Breast epithelium (tissue), 4 donors: ENCODE results near the gene MRPL55. TPM values are rescaled to one million over a fixed set of nuclear protein-coding genes. Genes with fewer than 3 reads are reported as not detected.
A peak's percentile ranks its signal among the peaks of the same experiment; 100 is the strongest.

Source experiments
- DNase-seq, 2 donors: peaks; one replicate each; pipeline ENCODE4 v3.0.0-alpha.2; 2019; ENCODE audit warnings: low spot score in 2 of 2
- H3K27ac ChIP-seq, 2 donors: fragments of 200-600 bp; sonication (generic) in 1 of 2; one replicate each; pipeline ENCODE4 v1.5.1; 2016 to 2019; ENCODE audit warnings: mild to moderate bottlenecking in 1 of 2
- H3K27me3 ChIP-seq, 2 donors: fragments of 200-600 bp; sonication (generic) in 1 of 2; one replicate each; pipeline versions ENCODE4 v1.5.1 to v1.6.0; 2017 to 2019; ENCODE audit warnings: control low read depth in 1 of 2, mild to moderate bottlenecking in 1 of 2
- H3K36me3 ChIP-seq: fragments of 200-600 bp; one replicate; pipeline ENCODE4 v1.5.1; 2019
- H3K4me1 ChIP-seq, 2 donors: fragments of 200-600 bp; sonication (generic); one replicate each; pipeline ENCODE4 v1.5.1; 2016 to 2019; ENCODE audit warnings: control low read depth in 1 of 2
- H3K4me3 ChIP-seq, 3 donors: fragments of 200-600 bp; sonication (generic); 1 replicate in 2 of 3; 2 replicates in 1 of 3; pipeline ENCODE4 v1.5.1; 2016 to 2019; ENCODE audit warnings: mild to moderate bottlenecking in 3 of 3, moderate library complexity in 2 of 3
- H3K9me3 ChIP-seq, 2 donors: fragments of 200-600 bp; sonication (generic) in 1 of 2; one replicate each; pipeline ENCODE4 v1.5.1; 2016 to 2019; ENCODE audit warnings: control low read depth in 1 of 2
- CTCF ChIP-seq, 3 donors: fragments of 450-650 bp; IDR thresholded peaks; one replicate each; pipeline ENCODE4 v1.5.1; 2016 to 2017; ENCODE audit warnings: antibody characterized with exemption in 3 of 3, mild to moderate bottlenecking in 3 of 3, moderate library complexity in 3 of 3
- POLR2A ChIP-seq: fragments of 450-650 bp; IDR thresholded peaks from one replicate; pipeline ENCODE4 v1.6.1; 2016; ENCODE audit warnings: antibody characterized with exemption, mild to moderate bottlenecking, moderate library complexity
- POLR2AphosphoS5 ChIP-seq, 3 donors: sonication (generic); formaldehyde crosslinking; IDR thresholded peaks; one replicate each; pipeline ENCODE4 v1.6.1; 2017; ENCODE audit warnings: antibody characterized with exemption in 3 of 3
- intact Hi-C: fragments of 100-400 bp; cut with DNase I; formaldehyde crosslinking; loops from one replicate; pipeline ENCODE4 v1.15.1; 2023; ENCODE audit warnings: low total_unique reads
- total RNA-seq, 3 donors: library from RNA; depleted of rRNA; stranded (reverse); fragments of >200 nt; gene quantifications; one replicate each; pipeline ENCODE4 v1.1.0, GENCODE V29; 2016

The MRPL55 gene
- total RNA-seq, 3 donors from 2014 or later = 76.4 to 108 (median 102) TPM

- H3K27me3 ChIP-seq = no peaks in the 10 kb centered on the region
- intact Hi-C loops = no loop called here
- no peaks in the 10 kb centered on the region for H3K9me3 ChIP-seq
- H3K4me3 ChIP-seq = no peak overlapping the region
- no peak overlapping the region for H3K27ac ChIP-seq
- peaks cover 0 to 16% of the 10 kb centered on the region in 2 donors for H3K4me1 ChIP-seq
- H3K36me3 ChIP-seq = no peaks in the 10 kb centered on the region
- TF ChIP-seq POLR2AphosphoS5 (IDR thresholded peaks at IDR 0.05) (no peak), POLR2A (no peak), CTCF (IDR thresholded peaks at IDR 0.05) (no peak)
- DNase-seq = no peak
These were observed 43.8 kb upstream of the MRPL55 start for GRCh38 chr1:228152918-228153258.

- Histone ChIP-seq H3K9me3 (no peaks in the 10 kb centered on the region), H3K4me3 (no peak overlapping the region), H3K27ac (no peak overlapping the region), H3K27me3 (no peaks in the 10 kb centered on the region), H3K4me1 (peaks cover 0 to 16% of the 10 kb centered on the region in 2 donors), H3K36me3 (no peaks in the 10 kb centered on the region)
- intact Hi-C loops = no loop called here
- DNase-seq = no peak
- no peak for TF ChIP-seq CTCF (IDR thresholded peaks at IDR 0.05)
- no peak for TF ChIP-seq POLR2A
- no peak for TF ChIP-seq POLR2AphosphoS5 (IDR thresholded peaks at IDR 0.05)
These were observed 43.2 kb upstream of the MRPL55 start for GRCh38 chr1:228152097-228152917.

GRCh38 chr1:228151180-228151925 lies 42.3 kb upstream of the MRPL55 start:
- Histone ChIP-seq H3K27me3 (no peaks in the 10 kb centered on the region), H3K4me3 (peak overlapping the region in 1 of 3 donors; percentile 50), H3K27ac (peak overlapping the region; percentile 60 to 82), H3K4me1 (peaks cover 0 to 16% of the 10 kb centered on the region in 2 donors), H3K9me3 (no peaks in the 10 kb centered on the region), H3K36me3 (no peaks in the 10 kb centered on the region)
- TF ChIP-seq POLR2AphosphoS5 (IDR thresholded peaks at IDR 0.05) = no peak
- TF ChIP-seq POLR2A = no peak
- no peak for TF ChIP-seq CTCF (IDR thresholded peaks at IDR 0.05)
- DNase-seq = peak in 1 of 2 donors; percentile 47
- intact Hi-C loops = no loop called here

- H3K4me1 ChIP-seq = peaks cover 0 to 16% of the 10 kb centered on the region in 2 donors
- DNase-seq = peak in 1 of 2 donors; percentile 50
- TF ChIP-seq CTCF (IDR thresholded peaks at IDR 0.05) = no peak
- TF ChIP-seq POLR2A = no peak
- TF ChIP-seq POLR2AphosphoS5 (IDR thresholded peaks at IDR 0.05) = peak in 1 of 3 donors; percentile 31
These were observed 41.5 kb upstream of the MRPL55 start for GRCh38 chr1:228150461-228151179.

More at GRCh38 chr1:228150461-228151179, 41.5 kb upstream of the MRPL55 start:
- intact Hi-C loops = no loop called here
- peak overlapping the region; percentile 60 to 82 for H3K27ac ChIP-seq
- no peaks in the 10 kb centered on the region for H3K27me3 ChIP-seq
- H3K4me3 ChIP-seq = peak overlapping the region; percentile 7 to 50 (median 22)
- H3K36me3 ChIP-seq = no peaks in the 10 kb centered on the region
- H3K9me3 ChIP-seq = no peaks in the 10 kb centered on the region
